ENCODE results near the gene ZKSCAN7.

The ZKSCAN7 gene

GRCh38 chr3:44557074-44557473 is 2.1 kb downstream of the ZKSCAN7 start (continued):
- TF ChIP-seq, protein P1, sequence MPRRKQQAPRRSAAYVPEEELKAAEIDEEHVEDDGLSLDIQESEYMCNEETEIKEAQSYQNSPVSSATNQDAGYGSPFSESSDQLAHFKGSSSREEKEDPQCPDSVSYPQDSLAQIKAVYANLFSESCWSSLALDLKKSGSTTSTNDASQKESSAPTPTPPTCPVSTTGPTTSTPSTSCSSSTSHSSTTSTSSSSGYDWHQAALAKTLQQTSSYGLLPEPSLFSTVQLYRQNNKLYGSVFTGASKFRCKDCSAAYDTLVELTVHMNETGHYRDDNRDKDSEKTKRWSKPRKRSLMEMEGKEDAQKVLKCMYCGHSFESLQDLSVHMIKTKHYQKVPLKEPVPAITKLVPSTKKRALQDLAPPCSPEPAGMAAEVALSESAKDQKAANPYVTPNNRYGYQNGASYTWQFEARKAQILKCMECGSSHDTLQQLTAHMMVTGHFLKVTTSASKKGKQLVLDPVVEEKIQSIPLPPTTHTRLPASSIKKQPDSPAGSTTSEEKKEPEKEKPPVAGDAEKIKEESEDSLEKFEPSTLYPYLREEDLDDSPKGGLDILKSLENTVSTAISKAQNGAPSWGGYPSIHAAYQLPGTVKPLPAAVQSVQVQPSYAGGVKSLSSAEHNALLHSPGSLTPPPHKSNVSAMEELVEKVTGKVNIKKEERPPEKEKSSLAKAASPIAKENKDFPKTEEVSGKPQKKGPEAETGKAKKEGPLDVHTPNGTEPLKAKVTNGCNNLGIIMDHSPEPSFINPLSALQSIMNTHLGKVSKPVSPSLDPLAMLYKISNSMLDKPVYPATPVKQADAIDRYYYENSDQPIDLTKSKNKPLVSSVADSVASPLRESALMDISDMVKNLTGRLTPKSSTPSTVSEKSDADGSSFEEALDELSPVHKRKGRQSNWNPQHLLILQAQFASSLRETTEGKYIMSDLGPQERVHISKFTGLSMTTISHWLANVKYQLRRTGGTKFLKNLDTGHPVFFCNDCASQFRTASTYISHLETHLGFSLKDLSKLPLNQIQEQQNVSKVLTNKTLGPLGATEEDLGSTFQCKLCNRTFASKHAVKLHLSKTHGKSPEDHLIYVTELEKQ (tag by site-specific recombination; IDR thresholded peaks at IDR 0.05; ENCODE audit: borderline replicate concordance): no peak
- TF ChIP-seq FEZF1 (tag by site-specific recombination; IDR thresholded peaks at IDR 0.05) (no peak), ZBTB8A (tag by site-specific recombination; IDR thresholded peaks at IDR 0.05) (no peak), GLIS1 (tag by site-specific recombination; IDR thresholded peaks at IDR 0.05) (no peak)

DNA sequence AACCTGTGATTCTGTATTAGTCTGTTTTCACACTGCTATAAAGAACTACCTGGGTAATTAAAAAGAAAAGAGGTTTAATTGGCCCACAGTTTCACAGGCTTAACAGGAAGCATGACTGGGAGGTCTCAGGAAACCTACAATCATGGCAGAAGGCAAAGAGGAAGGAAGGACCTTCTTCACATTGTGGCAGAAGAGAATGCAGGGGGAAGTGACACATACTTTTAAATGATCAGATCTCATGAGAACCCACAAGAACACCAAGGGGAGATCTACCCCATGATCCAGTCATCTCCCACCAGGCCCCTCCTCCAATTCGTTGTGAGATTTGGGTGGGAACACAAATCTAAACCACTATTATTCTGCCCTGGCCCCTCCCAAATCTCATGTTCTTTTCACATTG is 6.1 kb downstream of the ZKSCAN7 start:
- CTCF ChIA-PET: no interaction called here
- TF ChIP-seq FEZF1 (tag by site-specific recombination; IDR thresholded peaks at IDR 0.05) (no peak), ZNF175 (tag by site-specific recombination; IDR thresholded peaks at IDR 0.05) (no peak), ZNF324 (tag by site-specific recombination; IDR thresholded peaks at IDR 0.05) (no peak), BCL6B (tag by site-specific recombination; IDR thresholded peaks at IDR 0.05) (no peak), ZNF223 (tag by site-specific recombination; IDR thresholded peaks at IDR 0.05) (no peak), ZNF664 (tag by site-specific recombination; IDR thresholded peaks at IDR 0.05) (no peak), ZNF830 (tag by site-specific recombination; IDR thresholded peaks at IDR 0.05; ENCODE audit: low read depth) (no peak), ZNF404 (tag by site-specific recombination; IDR thresholded peaks at IDR 0.05) (no peak), YY2 (tag by site-specific recombination; IDR thresholded peaks at IDR 0.05) (no peak), ZBTB20 (tag by site-specific recombination; IDR thresholded peaks at IDR 0.05) (no peak), ZNF544 (tag by site-specific recombination; IDR thresholded peaks at IDR 0.05) (no peak), ZNF311 (tag by site-specific recombination; IDR thresholded peaks at IDR 0.05; ENCODE audit: borderline replicate concordance) (no peak), HOXA7 (CRISPR knock-in tag; IDR thresholded peaks at IDR 0.05; ENCODE audit: borderline replicate concordance) (no peak), BCL11B (tag by site-specific recombination; IDR thresholded peaks at IDR 0.05; ENCODE audit: low read depth) (no peak)
- Histone ChIP-seq H3K4me1 (ENCODE audit: control insufficient read depth, insufficient read depth, low read length) (no peaks in the 10 kb centered on the region), H3K36me3 (ENCODE audit: control insufficient read depth in 2 of 2, insufficient read depth in 1 of 2, low read length in 2 of 2) (no peaks in the 10 kb centered on the region; a peak in 1 of 3 replicates), H3K9me3 (ENCODE audit: control insufficient read depth, insufficient read depth, low read depth, low read length) (no peaks in the 10 kb centered on the region), H3K27ac (ENCODE audit: extremely low read depth, low read depth, low read length) (no peak overlapping the region), H3K4me3 (ENCODE audit: low read depth, low read length) (no peak overlapping the region)
- POLR2A ChIA-PET: no interaction called here

DNA sequence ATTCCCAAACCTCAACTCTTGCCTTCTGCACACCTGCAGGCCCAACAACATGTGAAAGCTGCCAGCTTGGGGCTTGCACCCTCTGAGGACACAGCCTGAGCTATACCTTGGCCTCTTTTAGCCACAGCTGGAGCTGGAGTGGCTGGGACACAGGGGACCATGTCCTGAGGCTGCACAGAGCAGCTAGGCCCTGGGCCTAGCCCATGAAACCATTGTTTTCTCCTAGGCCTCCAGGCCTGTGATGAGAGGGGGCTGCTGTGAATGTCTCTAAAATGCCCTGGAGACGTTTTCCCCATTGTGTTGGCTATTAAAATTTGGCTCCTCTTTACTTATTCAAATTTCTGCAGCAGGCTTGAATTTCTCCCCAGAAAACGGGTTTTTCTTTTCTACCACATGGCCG is 7.2 kb downstream of the ZKSCAN7 start:
- Histone ChIP-seq H3K4me1 (ENCODE audit: control insufficient read depth, insufficient read depth, low read length) (no peaks in the 10 kb centered on the region), H3K36me3 (ENCODE audit: control insufficient read depth in 2 of 2, insufficient read depth in 1 of 2, low read length in 2 of 2) (no peaks in the 10 kb centered on the region; a peak in 1 of 3 replicates), H3K9me3 (ENCODE audit: control insufficient read depth, insufficient read depth, low read depth, low read length) (no peaks in the 10 kb centered on the region), H3K27ac (ENCODE audit: extremely low read depth, low read depth, low read length) (no peak overlapping the region), H3K4me3 (ENCODE audit: low read depth, low read length) (no peak overlapping the region)
- ChIA-PET CTCF (no interaction called here), POLR2A (no interaction called here)
- peak; percentile 86 for TF ChIP-seq ZNF585B (tag by site-specific recombination; IDR thresholded peaks at IDR 0.05)
- TF ChIP-seq TRIM28 (IDR thresholded peaks at IDR 0.05; ENCODE audit: borderline replicate concordance, low read length): peak; percentile 40; the same call in 1 of the 2 replicates
- TF ChIP-seq ZNF529 (tag by site-specific recombination; IDR thresholded peaks at IDR 0.05; ENCODE audit: insufficient replicate concordance): no peak

All from HEK293 (cell line).